A549 (cell line): ENCODE results near the gene USP11. TPM values are rescaled to one million over a fixed set of nuclear protein-coding genes. Genes with fewer than 3 reads are reported as not detected.

ENCODE experiments used
- ATAC-seq, 2 experiments: fragments of 200-7000 bp in 1 of 2; fragments of >200 bp in 1 of 2; cut with Nextera tagmentation in 1 of 2; cut with Tn5 transposase in 1 of 2; 3 replicates each; pipeline versions ENCODE4 v1.8.0 to v1.9.1; 2018 to 2020; ENCODE audit warnings: mild to moderate bottlenecking in 1 of 2, moderate library complexity in 1 of 2
- CTCF ChIA-PET: fragments of 300-600 bp; sonication (Branson Sonifier 250); formaldehyde crosslinking; extraction: SDS; loops from one replicate; lab custom pipeline; 2021; ENCODE audit warnings: antibody characterized with exemption, inconsistent platforms; lab: Yijun Ruan, JAX
- POLR2A ChIA-PET: fragments of 350-600 bp; formaldehyde crosslinking; extraction: SDS; loops from one replicate; lab custom pipeline; 2021; ENCODE audit warnings: antibody characterized with exemption, inconsistent platforms; lab: Yijun Ruan, JAX
- DNase-seq, 2 experiments: peaks; one replicate each; pipeline versions ENCODE4 v3.0.0 to v3.0.0-alpha.2; 2011 to 2016; ENCODE audit warnings: low read depth in 1 of 2, low spot score in 1 of 2
- FAIRE-seq: peaks from 2 replicates; lab custom pipeline; 2011; peaks lifted over from hg19 to GRCh38; lab: Jason Lieb, UNC
- H3K27ac ChIP-seq, 2 experiments: fragments of >200 bp; sonication (Bioruptor Twin); formaldehyde crosslinking; 3 replicates each; pipeline ENCODE4 v1.5.1; 2016 to 2017
- H3K4me1 ChIP-seq: fragments of >200 bp; sonication (Bioruptor Twin); formaldehyde crosslinking; 3 replicates; pipeline ENCODE4 v1.6.1; 2016
- H3K4me2 ChIP-seq: fragments of >200 bp; sonication (Bioruptor Twin); formaldehyde crosslinking; 3 replicates; pipeline ENCODE4 v1.6.1; 2016
- H3K4me3 ChIP-seq: fragments of >200 bp; sonication (Bioruptor Twin); formaldehyde crosslinking; 3 replicates; pipeline ENCODE4 v1.5.1; 2016
- H3K9me3 ChIP-seq: fragments of >200 bp; sonication (Bioruptor Twin); formaldehyde crosslinking; 3 replicates; pipeline ENCODE4 v1.6.1; 2016
- BCL3 ChIP-seq: fragments of >200 bp; sonication (Bioruptor Twin); formaldehyde crosslinking; IDR thresholded peaks from 3 replicates; pipeline ENCODE4 v1.6.1; 2016
- CBX2 ChIP-seq: fragments of 200-600 bp; sonication (generic); IDR thresholded peaks from 2 replicates; pipeline ENCODE4 v1.6.1; 2016; ENCODE audit warnings: low read depth, mild to moderate bottlenecking, borderline replicate concordance
- CHD2 ChIP-seq: fragments of 150-350 bp; IDR thresholded peaks from 2 replicates; pipeline ENCODE4 v1.6.1; 2014; ENCODE audit warnings: low read length; ENCODE audit not compliant: partially characterized antibody
- CHD4 ChIP-seq: fragments of 200-600 bp; sonication (generic); IDR thresholded peaks from 2 replicates; pipeline ENCODE4 v1.6.1; 2016; ENCODE audit warnings: antibody characterized with exemption, mild to moderate bottlenecking, borderline replicate concordance
- E2F6 ChIP-seq: IDR thresholded peaks from 2 replicates; pipeline ENCODE4 v1.6.1; 2012; ENCODE audit warnings: low read depth, borderline replicate concordance
- EHMT2 ChIP-seq: fragments of 200-600 bp; sonication (generic); IDR thresholded peaks from 2 replicates; pipeline ENCODE4 v1.6.1; 2016; ENCODE audit warnings: antibody characterized with exemption, low read depth, mild to moderate bottlenecking, moderate library complexity
- FOSB ChIP-seq: fragments of 250-450 bp; sonication (Bioruptor Pico); IDR thresholded peaks from 2 replicates; pipeline ENCODE4 v1.5.0; 2020; ENCODE audit warnings: mild to moderate bottlenecking, moderate library complexity
- FOSL2 ChIP-seq, 2 experiments: fragments of 450-650 bp in 1 of 2; fragments of >200 bp in 1 of 2; sonication (Bioruptor Twin) in 1 of 2; formaldehyde crosslinking; IDR thresholded peaks; 2 replicates each; pipeline versions ENCODE4 v1.5.0 to v1.6.1; 2016 to 2020; ENCODE audit warnings: mild to moderate bottlenecking in 1 of 2, moderate library complexity in 1 of 2
- JUN ChIP-seq, 2 experiments: fragments of >200 bp; sonication (Bioruptor Twin); formaldehyde crosslinking; IDR thresholded peaks; 2 replicates in 1 of 2; 3 replicates in 1 of 2; pipeline ENCODE4 v1.6.1; 2016 to 2017
- JUNB ChIP-seq: fragments of >200 bp; sonication (Bioruptor Twin); formaldehyde crosslinking; IDR thresholded peaks from 2 replicates; pipeline ENCODE4 v1.6.1; 2016
- KDM1A ChIP-seq: fragments of 200-600 bp; sonication (generic); IDR thresholded peaks from 2 replicates; pipeline ENCODE4 v1.6.1; 2016; ENCODE audit warnings: low read depth, mild to moderate bottlenecking
- MAFK ChIP-seq: fragments of 450-650 bp; IDR thresholded peaks from 2 replicates; pipeline ENCODE4 v1.6.1; 2014; ENCODE audit not compliant: partially characterized antibody
- NPAS2 ChIP-seq: fragments of 250-450 bp; sonication (Bioruptor Pico); IDR thresholded peaks from 2 replicates; pipeline ENCODE4 v1.8.0; 2022; ENCODE audit warnings: mild to moderate bottlenecking, moderate library complexity, borderline replicate concordance
- PHF8 ChIP-seq: fragments of 200-600 bp; sonication (generic); IDR thresholded peaks from 2 replicates; pipeline ENCODE4 v1.6.1; 2016; ENCODE audit warnings: low read depth, mild to moderate bottlenecking, antibody characterized with exemption, moderate library complexity, borderline replicate concordance
- POLR2A ChIP-seq: IDR thresholded peaks from 2 replicates; pipeline ENCODE4 v1.6.1; 2012; ENCODE audit warnings: mild to moderate bottlenecking, low read length
- POLR2AphosphoS2 ChIP-seq: conservative IDR thresholded peaks from 2 replicates; pipeline ENCODE4 v1.6.1; 2012; ENCODE audit warnings: low read length, improper control_type of control experiment, inconsistent platforms
- RAD21 ChIP-seq, 2 experiments: fragments of >200 bp in 1 of 2; sonication (Bioruptor Twin) in 1 of 2; formaldehyde crosslinking in 1 of 2; IDR thresholded peaks in 1 of 2; conservative IDR thresholded peaks in 1 of 2; 2 replicates in 1 of 2; 3 replicates in 1 of 2; pipeline ENCODE4 v1.6.1; 2012 to 2018; ENCODE audit warnings: inconsistent platforms in 1 of 2
- REST ChIP-seq: fragments of 200-600 bp; sonication (generic); IDR thresholded peaks from 2 replicates; pipeline ENCODE4 v1.6.1; 2016; ENCODE audit warnings: antibody characterized with exemption, mild to moderate bottlenecking, moderate library complexity
- RFX5 ChIP-seq: fragments of 450-650 bp; IDR thresholded peaks from 2 replicates; pipeline ENCODE4 v1.7.1; 2014; ENCODE audit warnings: antibody characterized with exemption, mild to moderate bottlenecking, moderate library complexity
- TFCP2L1 ChIP-seq: fragments of 250-450 bp; sonication (Bioruptor Pico); IDR thresholded peaks from 2 replicates; pipeline ENCODE4 v1.5.0; 2021; ENCODE audit warnings: mild to moderate bottlenecking
- ZNF302 ChIP-seq: fragments of 250-450 bp; sonication (Bioruptor Pico); IDR thresholded peaks from 2 replicates; pipeline ENCODE4 v1.9.0; 2021; ENCODE audit warnings: inconsistent platforms, mild to moderate bottlenecking, moderate library complexity
- ZSCAN20 ChIP-seq: fragments of 250-450 bp; sonication (Bioruptor Pico); IDR thresholded peaks from 2 replicates; pipeline ENCODE4 v1.8.0; 2022; ENCODE audit warnings: mild to moderate bottlenecking, moderate library complexity
- WGBS: methylation state at CpG from one replicate; pipeline ENCODE4 v1.1.6; 2017; ENCODE audit errors: missing lambda C conversion rate; 5-methylcytosine and 5-hydroxymethylcytosine counted together
- polyA plus RNA-seq, 4 experiments: library from polyadenylated mRNA; depleted of rRNA in 3 of 4; stranded (reverse); fragments of >200 nt; fragmentation: RNase III in 1 of 4; extraction: RNeasy Plus Mini Kit Qiagen cat#74134 plus additional on column Dnase treatment in 1 of 4; gene quantifications; 2 replicates in 3 of 4; 3 replicates in 1 of 4; pipeline ENCODE4 v1.2.3, GENCODE V29; 2011 to 2017

The USP11 gene
- polyA plus RNA-seq, 2 of the 4 experiments (the other 2 are of a cell fraction) = 35.6 to 50.0 TPM

- Histone ChIP-seq H3K27ac (peak overlapping the region; percentile 93 to 95), H3K9me3 (no peaks in the 10 kb centered on the region), H3K4me3 (peak overlapping the region; percentile 85), H3K4me2 (peak overlapping the region; percentile 93), H3K4me1 (peaks cover 22% of the 10 kb centered on the region)
- ChIA-PET POLR2A (interaction anchor here (0.7 to 3.3 kb wide), 2 partner anchors 14 to 214 kb away, joined by 7 to 43 read pairs; partner anchors contain the start of gene CDK16), CTCF (no interaction called here)
- no peak for TF ChIP-seq FOSL2 (IDR thresholded peaks at IDR 0.05)
- no peak for TF ChIP-seq FOSL2 (CRISPR knock-in tag; IDR thresholded peaks at IDR 0.05)
- no peak for TF ChIP-seq CHD4
- no peak for TF ChIP-seq ZSCAN20 (CRISPR knock-in tag)
- ATAC-seq = no peak
- WGBS = 74% methylated on average over 7 of the region's 8 CpGs
- no peak for FAIRE-seq
- DNase-seq = no peak
These were observed 509 bp upstream of the USP11 start for GRCh38 chrX:47232197-47232802.

- CTCF ChIA-PET = interaction anchor here (1.1 kb wide), 1 partner anchor 79 kb away, joined by 3 read pairs; no protein-coding TSS in a partner anchor
These were observed 714 bp downstream of the USP11 start for GRCh38 chrX:47233333-47234113.

GRCh38 chrX:47234583-47234982 is 1.8 kb downstream of the USP11 start:
- ChIA-PET CTCF (interaction anchor here (1.0 kb wide), 1 partner anchor 289 kb away, joined by 4 read pairs; no protein-coding TSS in a partner anchor), POLR2A (no interaction called here)
- Histone ChIP-seq H3K9me3 (no peaks in the 10 kb centered on the region), H3K4me1 (peaks cover 22% of the 10 kb centered on the region), H3K4me3 (peak overlapping the region; percentile 85), H3K27ac (peak overlapping the region in 1 of 2 experiments; percentile 87; a peak in 3 of 6 replicates), H3K4me2 (peak overlapping the region; percentile 94)
- ATAC-seq (no peak), FAIRE-seq (no peak), DNase-seq (no peak)
- WGBS = 61% methylated on average over 3 of the region's 3 CpGs
- TF ChIP-seq RAD21 (conservative IDR thresholded peaks at IDR 0.05 in 1 of 2, IDR thresholded peaks at IDR 0.05 in 1 of 2) (no peak), MAFK (no peak), BCL3 (no peak), EHMT2 (no peak), FOSL2 (IDR thresholded peaks at IDR 0.05) (no peak), FOSL2 (CRISPR knock-in tag; IDR thresholded peaks at IDR 0.05) (no peak), KDM1A (no peak), NPAS2 (CRISPR knock-in tag) (no peak), RFX5 (no peak), TFCP2L1 (CRISPR knock-in tag) (no peak), CBX2 (no peak), PHF8 (no peak), ZNF302 (no peak), FOSB (CRISPR knock-in tag) (no peak)

More at GRCh38 chrX:47233333-47234113, 714 bp downstream of the USP11 start:
- Histone ChIP-seq H3K4me2 (peak overlapping the region; percentile 94), H3K4me3 (peak overlapping the region; percentile 85), H3K4me1 (peaks cover 22% of the 10 kb centered on the region), H3K9me3 (no peaks in the 10 kb centered on the region), H3K27ac (peak overlapping the region; percentile 93 to 95)
- TF ChIP-seq POLR2A (peak; percentile 32), CHD2 (no peak), POLR2AphosphoS2 (no peak), MAFK (peak; percentile 20), JUNB (no peak), JUN (IDR thresholded peaks at IDR 0.05) (peak; percentile 15 to 48; a peak in 1 of 5 replicates), KDM1A (no peak), E2F6 (no peak), REST (no peak), FOSB (CRISPR knock-in tag) (no peak)
- ATAC-seq (peak; percentile 93 to 94), DNase-seq (peak; percentile 81 to 99), FAIRE-seq (peak; percentile 7)
- 1% methylated on average over 31 of the region's 51 CpGs for WGBS
- POLR2A ChIA-PET = interaction anchor here (0.6 to 3.3 kb wide), 14 partner anchors 12 to 1634 kb away, joined by 3 to 43 read pairs (median 4); partner anchors contain the start of genes CDK16 and RBM3
